HG02938 (cell line): ENCODE results near the gene TEX13B.
A peak's percentile ranks its signal among the peaks of the same experiment; 100 is the strongest.
"Not testable (repeated sequence)": the region's sequence is repeated elsewhere in the genome, so short reads cannot be mapped to it uniquely, and the experiment has no call there.

Experiments
- ATAC-seq: cut with Tn5 transposase; IDR thresholded peaks from one replicate; pipeline ENCODE4 v1.9.1; 2021; ENCODE audit warnings: mild to moderate bottlenecking, moderate library complexity; ENCODE audit not compliant: unreplicated experiment

The TEX13B gene, protein sequence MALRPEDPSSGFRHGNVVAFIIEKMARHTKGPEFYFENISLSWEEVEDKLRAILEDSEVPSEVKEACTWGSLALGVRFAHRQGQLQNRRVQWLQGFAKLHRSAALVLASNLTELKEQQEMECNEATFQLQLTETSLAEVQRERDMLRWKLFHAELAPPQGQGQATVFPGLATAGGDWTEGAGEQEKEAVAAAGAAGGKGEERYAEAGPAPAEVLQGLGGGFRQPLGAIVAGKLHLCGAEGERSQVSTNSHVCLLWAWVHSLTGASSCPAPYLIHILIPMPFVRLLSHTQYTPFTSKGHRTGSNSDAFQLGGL

DNA sequence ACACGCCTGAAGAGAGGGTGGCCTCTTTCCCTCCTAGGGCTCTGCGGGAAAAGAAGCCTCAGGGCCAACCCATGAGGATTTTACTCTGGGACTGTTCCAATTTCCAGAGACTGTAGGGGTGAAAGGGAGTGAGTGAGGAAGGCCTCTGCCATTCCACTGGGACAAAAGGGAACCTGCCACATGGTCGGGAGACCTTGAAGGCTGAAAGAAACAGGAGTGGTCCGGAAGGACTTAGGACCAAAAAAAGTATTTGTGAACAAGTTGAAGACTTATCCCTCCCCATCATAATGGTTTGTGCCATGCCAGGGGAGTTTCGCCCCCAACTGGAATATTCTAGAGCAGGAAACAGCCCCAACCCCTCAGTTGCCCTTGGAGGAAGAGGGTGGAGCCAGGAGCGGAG is at the start of gene TEX13B:
TSS of gene TEX13B (minus strand) at position 15 of the 400 bp plus-strand sequence. CDS start 243 bp downstream, outside the sequence.
- no peak for ATAC-seq

DNA sequence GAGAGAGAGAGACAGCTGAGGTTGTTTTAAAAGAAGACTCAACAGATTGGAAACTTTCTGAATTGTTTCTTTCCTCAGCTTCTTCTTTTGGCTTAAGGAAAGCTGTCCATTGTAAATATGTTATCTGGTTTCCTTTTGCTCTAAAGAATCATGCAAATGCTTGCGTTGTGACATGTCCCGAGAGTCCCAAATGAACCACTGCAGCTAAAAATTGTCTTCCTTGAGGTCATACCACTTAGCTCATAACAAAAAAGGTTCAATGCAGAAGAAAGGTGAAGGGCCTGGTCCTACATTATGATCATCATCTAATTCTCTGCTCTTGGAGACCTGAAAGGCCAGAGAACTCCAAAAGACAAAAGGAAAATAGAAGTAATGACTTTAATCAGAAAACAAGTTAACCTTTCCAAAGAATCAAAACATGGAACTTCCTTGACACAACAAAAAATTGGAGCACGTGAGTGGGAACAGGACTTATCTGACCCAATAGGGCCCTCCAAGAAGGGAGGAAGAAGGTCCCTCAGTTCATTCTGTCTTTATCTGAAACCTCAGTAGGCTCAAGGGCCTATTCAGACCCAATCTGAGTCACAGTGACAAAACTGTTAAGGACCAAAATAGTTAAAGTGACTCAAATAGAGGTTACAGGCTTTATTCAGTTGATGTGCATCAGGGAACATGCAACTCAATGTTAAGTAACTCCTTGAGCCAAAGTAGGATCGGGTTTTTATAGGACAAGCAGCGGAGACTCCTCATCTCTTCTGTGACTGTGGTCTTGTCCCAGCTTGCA is 48.0 kb upstream of the TEX13B start:
- no peak for ATAC-seq

DNA sequence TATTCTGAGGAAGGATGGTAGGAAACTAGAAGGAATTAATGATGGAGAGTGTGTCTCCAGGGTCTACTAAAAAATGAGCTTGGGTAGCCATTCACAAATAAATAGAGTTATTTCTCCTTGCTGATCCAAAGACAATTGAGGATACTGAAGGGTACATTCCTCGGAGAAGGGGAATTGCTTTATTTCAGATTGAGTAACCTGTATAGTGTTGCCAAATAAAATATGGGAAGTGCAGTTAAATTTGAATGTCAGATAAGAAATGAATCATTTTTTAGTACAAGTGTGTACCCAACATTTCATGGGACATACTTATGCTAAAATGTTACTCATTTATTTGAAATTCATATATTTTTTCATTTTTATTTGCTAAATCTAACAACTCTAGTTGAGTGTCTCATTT is 46.7 kb upstream of the TEX13B start:
- no peak for ATAC-seq

DNA sequence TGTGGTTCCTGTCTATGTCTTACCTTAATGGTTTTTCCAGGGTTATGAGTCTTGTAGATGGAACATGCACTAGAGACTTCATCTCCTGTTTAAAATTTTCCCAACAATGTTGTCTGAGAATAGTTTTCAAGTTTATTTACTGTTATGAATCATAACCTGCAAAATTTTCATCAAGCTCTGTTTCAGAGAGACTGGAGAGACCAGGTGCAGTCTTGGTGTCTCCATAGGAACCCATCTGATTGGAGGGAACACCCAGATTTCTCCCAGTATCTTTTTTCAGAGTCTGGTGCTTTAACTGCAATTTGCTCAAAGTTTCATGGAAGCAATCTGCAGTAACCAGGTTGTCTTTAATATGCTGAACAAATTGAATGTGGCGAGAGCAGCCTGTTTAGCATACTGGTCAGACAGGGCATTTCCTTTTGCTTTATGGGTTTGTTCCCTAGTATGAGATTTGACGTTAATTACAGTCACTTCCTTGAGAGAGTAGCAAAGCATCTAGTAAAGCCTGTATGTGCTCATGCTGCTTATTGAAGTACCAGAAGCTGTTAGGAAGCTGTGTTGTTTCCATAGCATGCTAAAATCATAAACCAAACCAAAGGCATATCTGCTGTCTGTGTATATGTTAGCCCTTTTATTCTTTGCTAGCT is 43.9 kb upstream of the TEX13B start:
- ATAC-seq: no peak

DNA sequence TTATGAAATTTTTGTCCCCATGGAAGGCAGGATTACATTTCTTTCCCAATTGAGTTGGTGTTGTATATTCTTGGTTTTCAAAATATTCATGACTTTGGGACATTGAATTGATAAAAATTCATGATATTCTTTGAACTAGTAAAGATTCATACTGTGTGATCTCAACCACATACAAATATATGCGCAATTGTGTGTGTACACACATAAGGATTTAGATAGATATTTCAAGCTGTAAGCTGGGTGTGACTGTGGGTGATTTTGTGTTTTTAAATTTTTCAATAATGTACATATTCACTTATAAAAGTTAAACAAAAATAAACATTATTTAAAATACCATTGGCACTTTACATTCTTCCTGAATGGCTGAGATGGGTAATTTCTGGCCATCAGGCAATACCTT is 43.2 kb upstream of the TEX13B start:
- ATAC-seq: no peak

DNA sequence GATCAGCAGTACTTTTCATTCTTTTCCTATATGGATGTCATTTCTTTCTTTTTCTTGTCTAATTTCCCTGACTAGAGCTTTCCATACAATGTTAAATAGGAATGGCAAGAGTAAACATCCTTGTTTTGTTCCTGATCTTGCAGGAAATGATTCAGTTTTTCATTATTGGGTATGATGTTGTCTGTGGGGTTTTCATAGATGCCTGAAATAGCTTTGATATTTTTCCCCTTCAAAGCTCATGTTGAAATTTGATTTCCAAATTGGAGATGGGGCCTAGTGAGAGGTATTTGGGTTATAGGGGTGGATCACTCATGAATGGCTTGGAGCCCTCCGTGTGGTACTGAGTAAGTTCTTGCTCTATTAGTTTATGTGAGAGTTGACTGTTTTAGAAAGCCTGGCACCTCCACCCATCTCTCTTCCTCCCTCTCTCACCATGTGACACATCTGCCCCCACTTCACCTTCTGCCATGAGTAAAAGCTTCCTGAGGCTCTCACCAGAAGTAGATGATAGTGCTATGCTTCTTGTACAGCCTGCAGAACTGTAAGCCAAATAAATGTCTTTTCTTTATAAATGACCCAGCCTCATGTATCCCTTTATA is 40.4 kb upstream of the TEX13B start:
- ATAC-seq: no peak

DNA sequence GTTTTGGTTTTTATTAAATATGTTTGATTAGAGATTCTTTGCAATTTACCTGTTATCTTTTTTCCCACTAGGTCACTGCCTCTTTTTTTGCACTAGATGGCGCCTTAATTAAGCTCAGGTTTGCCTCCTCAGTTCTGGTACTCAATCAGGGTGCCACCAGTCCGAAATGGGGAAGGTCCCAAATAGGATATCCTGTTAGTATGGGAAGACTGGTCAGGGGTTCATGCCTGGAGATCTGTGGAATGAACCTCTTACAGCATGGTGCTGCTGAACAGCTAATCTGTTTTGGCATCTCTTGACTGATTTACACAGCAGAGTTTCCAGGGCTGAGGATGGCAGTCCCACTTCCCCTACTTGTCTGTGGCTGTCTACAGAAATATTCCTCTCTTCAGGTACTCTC is 38.5 kb upstream of the TEX13B start:
- ATAC-seq: no peak

DNA sequence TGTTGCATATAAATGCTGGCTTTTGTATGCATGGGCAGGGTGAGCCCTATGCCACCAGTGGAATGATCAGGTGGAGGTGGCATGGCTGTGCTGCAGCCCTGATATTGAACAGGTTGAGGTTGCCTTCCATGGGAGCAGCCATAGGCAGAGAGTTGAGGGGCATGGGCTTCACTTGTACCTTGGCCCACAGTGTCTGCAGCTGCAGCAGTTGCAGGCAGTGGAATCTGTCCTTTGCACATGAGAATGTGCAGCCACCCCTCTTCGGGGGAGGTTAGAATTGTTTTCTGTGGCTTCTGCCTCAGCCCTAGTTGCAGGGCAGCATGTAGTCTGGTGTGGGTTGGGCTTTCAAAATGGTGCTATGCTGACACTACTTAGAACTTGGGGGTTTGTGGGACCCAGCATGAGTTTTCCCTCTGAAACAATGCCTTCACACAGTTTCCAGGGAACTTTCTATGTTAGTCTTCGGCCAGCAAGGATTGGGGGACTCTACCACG is 37.3 kb upstream of the TEX13B start:
- ATAC-seq: no peak

DNA sequence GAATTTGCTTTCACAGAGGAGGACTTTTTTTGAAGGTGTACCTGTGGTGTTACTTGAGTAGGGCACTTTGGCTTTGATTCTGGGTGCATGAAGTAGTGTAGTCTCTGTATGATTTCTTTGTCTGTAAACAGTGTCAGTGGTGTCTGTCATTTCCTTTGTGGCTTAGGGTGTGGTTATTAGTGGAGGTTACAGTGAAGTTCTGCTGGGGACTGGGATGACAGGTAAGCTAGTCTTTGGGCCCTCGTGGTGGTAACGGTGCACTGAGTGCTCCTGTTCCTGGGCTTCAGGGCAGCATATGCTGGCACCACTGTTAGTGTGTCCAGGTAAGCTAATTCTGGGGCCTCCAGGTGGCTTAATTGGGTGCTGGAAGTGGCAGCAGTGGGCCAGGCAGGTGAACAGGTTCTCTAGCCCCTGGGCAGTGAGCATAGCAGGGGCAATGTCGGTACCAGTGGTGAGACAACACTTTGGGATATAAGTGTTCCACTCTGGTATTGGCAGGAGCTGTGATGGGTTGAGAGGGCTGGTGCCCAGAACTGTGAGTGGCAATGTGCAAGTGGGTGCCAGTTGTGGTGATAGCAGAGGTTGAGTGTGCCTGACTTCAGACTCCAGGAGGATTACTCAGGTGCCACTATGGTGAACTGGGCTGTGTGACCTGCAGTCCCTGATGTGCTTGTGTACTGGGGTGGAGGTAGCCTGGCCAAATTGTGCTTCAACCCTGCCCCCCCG is 36.6 kb upstream of the TEX13B start:
- no peak for ATAC-seq

DNA sequence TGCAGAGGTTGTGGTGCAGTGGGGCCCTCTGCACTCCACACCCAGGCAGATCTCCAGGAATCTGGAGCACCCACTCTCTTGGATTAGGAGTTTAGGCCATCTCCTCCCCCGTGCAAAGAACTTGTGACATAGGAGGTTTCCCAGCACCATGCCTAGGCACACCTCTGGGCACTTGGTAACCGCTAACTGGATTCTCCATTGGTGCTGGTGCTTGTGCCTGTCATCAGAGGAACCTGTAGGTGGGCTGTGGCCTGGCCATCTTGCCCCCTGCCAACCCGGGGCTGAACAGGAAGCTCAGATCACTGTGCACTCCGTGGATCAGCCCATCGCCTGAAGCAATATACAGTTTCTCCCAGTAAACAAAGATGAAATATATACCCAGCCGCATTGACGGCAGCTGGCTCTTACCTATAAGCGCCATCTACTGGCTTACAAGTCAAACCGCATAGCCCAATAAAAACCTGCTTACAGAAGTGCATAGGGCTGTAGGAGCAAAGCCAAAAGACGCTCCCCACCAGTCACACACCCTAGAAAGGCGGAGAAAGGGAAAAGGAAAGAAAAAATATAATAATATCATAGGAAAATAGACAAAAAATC is 19.1 kb upstream of the TEX13B start:
- ATAC-seq: no peak

DNA sequence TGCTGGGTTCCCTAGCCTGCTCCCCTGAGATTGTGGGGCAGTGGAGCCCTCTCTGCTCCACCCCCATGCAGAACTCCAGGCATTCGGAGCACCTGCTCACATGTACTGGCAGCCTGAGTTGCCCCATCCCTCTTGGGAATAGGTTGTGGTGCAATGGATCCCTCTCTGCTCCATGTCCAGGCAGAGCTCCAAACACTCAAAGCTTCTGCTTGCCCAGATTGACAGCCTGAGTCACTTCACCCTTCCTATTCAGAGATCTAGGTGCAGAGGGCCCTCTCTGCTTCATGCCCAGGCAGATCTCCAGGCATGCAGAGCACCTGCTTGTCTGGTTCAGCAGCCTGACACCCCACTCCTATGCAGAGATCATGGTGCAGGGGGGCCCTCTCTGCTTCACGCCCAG is 18.6 kb upstream of the TEX13B start:
- ATAC-seq: no peak

DNA sequence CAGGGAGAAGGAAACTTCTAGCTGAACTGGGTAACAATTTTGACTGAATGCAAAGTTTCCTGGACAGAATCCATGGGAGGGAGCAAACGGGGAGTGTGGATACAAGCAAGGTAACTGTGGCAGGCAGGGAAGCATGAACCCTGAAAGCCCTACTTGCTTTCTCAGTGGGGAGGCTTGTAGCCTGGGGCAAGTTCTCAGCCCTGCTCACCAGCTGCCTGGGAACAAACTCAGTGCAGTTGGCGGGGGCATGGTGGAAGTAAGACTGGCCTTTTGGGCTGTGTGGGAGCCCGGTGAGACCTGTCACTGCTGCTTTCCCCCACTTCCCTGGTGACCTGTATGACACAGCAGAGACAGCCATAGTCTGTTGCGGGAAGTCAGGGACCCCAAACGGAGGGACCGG is 14.0 kb upstream of the TEX13B start:
- no peak for ATAC-seq

DNA sequence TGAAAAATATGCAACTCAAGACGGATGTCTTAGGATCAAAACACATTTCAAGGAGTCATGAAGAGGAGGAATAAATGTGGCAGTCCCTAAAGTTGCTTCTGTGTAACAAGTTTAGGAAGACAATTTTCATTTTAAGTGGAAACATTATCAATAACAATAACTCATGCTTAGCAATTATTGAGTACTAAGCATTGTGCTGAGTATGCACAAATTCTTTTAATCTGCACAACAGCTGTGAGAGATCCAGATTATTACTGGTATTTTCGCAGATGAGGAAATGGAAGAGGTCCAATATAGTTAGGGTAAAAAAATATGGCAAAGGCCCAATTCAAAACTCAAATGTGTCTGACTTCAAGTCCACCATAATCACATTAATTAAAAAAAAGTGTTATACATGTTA is 2.9 kb upstream of the TEX13B start:
- no peak for ATAC-seq

DNA sequence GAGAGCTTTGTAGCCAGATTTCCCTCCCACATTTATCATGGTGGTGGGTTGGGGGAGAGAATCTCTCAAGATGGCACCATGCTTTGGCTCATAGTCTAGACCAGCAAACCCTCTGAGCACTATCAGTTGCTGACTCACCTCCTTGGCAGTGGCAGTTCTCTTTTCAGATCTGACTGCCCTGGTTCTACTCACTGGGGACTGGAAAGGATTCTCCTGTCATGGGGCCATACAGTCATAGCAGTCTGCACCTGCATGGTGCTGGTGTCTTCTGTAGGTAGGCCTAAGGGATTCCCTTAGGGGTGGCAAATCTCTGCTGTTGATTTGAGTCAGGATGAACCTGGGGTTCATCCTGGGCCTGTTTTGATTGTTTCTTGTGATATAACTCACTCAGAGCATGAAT is 2.6 kb downstream of the TEX13B start:
- ATAC-seq: peak; percentile 56

DNA sequence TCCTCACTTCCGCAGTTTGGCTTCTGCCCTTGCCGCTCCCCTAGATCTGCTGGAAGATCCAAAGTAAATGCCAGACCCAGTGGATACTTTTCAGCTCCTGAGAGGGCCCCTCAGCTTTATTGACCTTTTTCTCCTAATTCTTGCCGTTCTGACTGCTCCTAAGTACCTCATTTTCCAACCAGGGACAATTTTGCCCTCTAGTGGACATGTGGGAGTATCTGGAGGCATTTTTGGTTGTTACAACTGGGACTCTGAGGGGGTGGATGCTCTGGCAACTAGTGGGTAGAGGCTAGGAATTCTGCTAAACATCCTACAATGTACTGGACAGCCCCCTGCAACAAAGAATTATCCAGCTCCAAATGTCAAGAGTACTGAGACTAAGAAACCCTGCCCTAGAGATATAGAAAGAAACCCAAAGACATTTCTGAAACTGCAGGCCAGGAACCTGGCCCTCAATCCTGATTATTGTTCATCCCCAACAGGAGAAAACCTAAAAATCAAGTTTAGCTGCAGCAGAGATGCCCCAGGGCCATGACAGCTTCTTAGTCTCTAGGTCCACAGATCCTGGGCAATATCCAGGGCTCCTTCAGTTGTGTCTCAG is 3.4 kb downstream of the TEX13B start:
- ATAC-seq: no peak

DNA sequence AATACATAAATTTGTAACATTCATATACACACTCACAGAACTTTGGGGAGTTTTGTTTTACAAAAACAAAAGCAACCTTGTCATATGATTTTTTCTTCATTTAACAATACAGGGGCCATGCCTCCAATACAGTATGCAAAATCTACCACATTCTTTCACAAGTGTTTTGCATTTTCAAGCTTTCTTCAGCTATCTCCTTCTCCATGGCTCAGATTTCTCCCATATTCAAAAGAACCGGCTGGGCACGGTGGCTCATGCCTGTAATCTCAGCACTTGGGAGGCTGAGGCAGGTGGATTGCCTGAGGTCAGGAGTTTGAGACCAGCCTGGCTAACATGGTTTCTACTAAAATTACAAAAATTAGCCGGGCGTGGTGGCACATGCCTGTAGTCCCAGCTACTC is 4.1 kb downstream of the TEX13B start:
- ATAC-seq: no peak

DNA sequence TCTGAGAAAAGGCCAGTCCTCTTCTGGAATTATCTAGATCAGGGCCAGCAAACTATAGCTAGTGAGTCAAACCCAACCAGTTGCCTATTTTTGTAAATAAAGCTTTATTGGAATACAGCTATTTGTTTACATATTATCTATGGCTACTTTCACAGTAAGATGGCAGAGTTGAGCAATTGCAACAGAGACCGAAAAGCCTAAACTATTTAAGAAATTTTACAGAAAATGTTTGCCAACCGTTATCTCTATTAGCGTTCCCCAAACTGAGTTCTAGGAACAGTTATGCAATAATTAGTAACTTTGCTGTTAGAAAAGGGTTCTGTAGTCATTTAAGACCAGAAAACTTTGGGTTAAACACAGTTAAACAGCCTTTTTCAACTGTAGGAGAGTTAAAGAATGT is 10.5 kb downstream of the TEX13B start:
- ATAC-seq: no peak

DNA sequence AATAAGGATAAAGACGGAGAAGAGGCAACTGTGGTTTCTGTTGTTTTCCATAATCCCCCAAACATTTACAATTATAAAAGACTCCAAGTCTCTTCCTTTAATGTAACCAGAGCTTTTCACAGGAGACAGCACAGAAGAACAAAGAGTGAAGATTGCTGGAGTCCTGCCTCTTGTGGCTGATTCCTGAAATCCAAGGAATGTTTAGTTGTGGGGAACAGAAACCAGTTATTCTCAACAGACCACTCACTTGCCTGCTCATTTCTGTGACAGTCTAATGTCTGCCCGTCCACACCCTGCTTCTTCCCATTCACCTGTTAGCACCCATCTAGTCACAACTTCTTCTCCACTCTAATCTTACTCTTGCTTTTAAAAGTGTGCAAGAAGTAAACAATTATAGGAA is 12.1 kb downstream of the TEX13B start:
- ATAC-seq: no peak

DNA sequence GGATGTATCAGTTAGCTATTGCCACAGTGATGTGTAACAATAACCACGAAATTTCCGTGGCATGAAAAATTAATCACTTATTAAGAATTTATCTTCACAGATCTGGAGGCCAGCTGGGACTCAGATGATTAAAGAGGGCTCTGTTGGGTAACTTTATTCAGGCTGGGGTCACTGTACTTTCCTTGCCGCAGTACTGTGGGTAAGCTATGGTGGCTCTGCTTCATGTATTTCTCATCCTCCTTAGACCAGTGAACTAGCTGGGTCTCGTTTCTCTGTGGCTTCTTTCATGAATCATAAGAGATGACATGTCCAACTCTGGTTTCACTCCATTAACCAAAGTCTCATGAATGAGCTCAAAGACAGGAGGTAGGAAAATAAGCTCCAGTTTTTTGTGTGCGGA is 13.5 kb downstream of the TEX13B start:
- ATAC-seq: peak; percentile 91

DNA sequence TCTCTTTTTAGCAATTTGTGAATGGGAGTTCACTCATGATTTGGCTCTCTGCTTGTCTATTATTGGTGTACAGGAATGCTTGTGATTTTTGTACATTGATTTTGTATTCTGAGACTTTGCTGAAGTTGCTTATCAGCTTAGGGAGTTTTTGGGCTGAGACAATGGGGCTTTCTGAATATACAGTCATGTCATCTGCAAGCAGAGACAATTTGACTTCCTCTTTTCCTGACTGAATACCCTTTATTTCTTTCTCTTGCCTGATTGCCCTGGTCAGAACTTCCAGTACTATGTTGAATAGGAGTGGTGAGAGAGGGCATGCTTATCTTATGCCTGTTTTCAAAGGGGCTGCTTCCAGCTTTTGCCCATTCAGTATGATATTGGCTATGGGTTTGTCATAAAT is 26.8 kb downstream of the TEX13B start:
- ATAC-seq: not testable (repeated sequence)
